Measurements from ENCODE around the gene C12orf50.
A peak's percentile ranks its signal among the peaks of the same experiment; 100 is the strongest.

C12orf50 gene

DNA sequence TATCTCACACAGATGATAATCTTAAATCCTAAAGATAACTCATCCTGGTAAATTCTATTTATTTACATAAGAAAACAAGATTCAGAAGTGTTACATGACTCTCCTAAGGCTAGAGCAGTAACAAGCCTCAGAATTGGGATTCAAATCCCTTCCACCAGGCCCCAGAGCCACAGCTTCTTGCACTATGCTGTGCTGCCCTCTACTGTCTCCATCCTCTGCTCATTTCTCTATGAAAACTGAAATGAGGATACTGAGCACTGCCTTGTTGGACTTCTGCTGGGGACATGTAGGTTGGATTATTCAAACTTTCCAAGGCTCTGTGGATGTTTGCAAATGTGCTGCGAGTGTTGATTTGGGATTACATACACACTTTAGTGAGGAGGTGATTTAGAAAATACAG is 23.5 kb upstream of the C12orf50 start:
- TF ChIP-seq CTCF (IDR thresholded peaks at IDR 0.05) = peak; percentile 66

GRCh38 chr12:88044035-88044434 is 14.8 kb upstream of the C12orf50 start:
- TF ChIP-seq CTCF (IDR thresholded peaks at IDR 0.05) = no peak

- no peak for TF ChIP-seq CTCF (IDR thresholded peaks at IDR 0.05)
Observed at GRCh38 chr12:88037770-88038169, 8.6 kb upstream of the C12orf50 start.

DNA sequence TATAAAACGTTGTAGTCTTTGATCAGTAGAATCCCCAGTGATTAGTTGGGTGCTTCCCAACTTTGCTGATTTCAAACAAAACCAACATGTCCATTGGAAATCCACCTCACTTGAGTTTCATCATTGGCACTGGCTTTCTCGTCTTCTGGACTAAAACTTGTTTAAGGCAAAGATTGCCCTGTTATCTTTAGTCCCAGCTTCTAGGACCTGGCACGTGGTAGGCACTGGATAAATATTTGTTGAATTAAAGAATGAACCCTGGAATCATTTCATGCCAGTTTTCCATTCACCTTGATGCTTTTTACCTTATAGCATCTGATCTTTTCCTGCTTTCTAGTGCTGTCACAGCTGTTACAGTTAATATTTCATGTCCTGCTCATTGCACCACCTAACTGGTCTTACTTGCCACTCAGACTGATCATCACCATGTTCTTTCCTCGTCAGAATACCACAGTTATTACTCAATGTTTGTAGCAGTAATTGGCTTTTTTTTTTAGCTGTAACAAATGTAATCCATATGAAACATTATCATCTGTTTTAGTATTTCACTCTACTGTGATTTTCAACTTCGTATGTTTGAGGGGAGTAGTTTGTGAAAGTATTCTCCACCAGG is 7.3 kb upstream of the C12orf50 start:
- TF ChIP-seq CTCF (IDR thresholded peaks at IDR 0.05) = no peak

DNA sequence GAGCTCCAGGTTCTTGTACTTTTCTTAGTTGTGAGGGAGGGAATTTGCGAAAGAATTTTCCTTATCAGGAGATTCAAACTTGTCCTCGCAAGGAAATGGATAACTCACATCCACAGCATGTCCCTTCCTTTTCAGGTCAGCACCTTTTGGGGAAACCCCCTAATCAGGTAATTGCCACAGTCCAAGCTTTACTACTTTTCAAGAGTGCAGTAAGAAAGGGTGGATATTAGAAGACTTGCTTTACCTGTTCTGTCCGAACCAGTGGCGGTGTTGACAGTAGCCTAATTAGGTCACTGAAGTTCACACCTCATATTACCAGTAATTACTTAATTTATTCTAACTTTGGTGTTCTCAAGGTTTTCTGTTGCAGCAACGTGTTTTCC is 6.7 kb upstream of the C12orf50 start:
- TF ChIP-seq CTCF (IDR thresholded peaks at IDR 0.05) = no peak

DNA sequence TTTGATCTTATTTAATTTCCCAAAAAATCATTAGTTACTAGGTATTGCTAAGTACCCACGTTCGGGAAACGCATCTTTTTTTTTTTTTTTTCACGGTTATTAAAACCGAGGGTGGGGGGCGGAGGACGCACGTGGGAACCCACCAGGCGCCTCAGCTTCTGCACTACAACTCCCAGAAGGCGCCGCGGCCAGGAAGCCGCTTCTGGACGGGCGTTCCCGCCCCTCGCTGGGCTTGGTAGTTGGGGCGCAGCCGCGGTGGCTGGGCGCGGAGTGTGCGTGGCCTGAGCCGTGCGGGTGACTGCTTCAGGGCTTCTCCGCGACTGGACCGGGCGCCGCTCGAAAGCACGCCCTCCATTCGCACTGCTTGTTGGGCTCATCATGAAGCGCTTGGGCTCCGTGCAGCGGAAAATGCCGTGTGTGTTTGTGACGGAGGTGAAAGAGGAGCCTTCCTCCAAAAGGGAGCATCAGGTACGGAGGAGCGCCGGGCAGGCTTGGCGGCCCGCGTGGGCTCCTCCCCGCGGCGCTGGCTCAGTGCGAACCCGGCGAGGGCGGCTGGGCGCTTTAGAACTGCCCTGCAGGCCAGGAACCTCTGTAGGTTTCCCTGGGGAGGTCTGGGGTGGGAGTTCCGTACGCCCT is 6.2 kb upstream of the C12orf50 start:
- no peak for TF ChIP-seq CTCF (IDR thresholded peaks at IDR 0.05)

GRCh38 chr12:88026196-88026595 is 3.0 kb downstream of the C12orf50 start:
- no peak for TF ChIP-seq CTCF (IDR thresholded peaks at IDR 0.05)

- TF ChIP-seq CTCF (IDR thresholded peaks at IDR 0.05) = no peak
Observed at GRCh38 chr12:88017964-88018363, 11.2 kb downstream of the C12orf50 start.

All from LNCAP (cell line).